ENCODE measurements around the gene MR1. TPM values are rescaled to one million over a fixed set of nuclear protein-coding genes. Genes with fewer than 3 reads are reported as not detected.

Gene MR1
- total and polyA plus RNA-seq, 3 experiments from 2014 or later = 13.8 to 37.7 (median 16.4) TPM

GRCh38 chr1:181083842-181084605 is 50.2 kb downstream of the MR1 start:
- H3K9me3 Mint-ChIP-seq = peaks cover 0 to 3% (median 0%) of the 10 kb centered on the region in 5 donors
- peaks cover 0 to 4% (median 0%) of the 10 kb centered on the region in 3 donors for H3K36me3 Mint-ChIP-seq
- H3K4me3 ChIP-seq (ENCODE audit: low read length) = no peak overlapping the region
- H3K27ac Mint-ChIP-seq = peak overlapping the region in 3 of 8 donors; percentile 3 to 71 (median 36)
- CTCF ChIA-PET = interaction anchor here (0.7 to 5.7 kb wide), 21 partner anchors 9 to 97 kb away, joined by 3 to 98 read pairs (median 4); partner anchors contain the start of gene MR1
- H3K27me3 ChIP-seq (ENCODE audit: insufficient read depth, low read length, poor library complexity, severe bottlenecking) = no peaks in the 10 kb centered on the region
- H3K4me3 Mint-ChIP-seq = no peak overlapping the region
- no peak overlapping the region for H3K27ac ChIP-seq (ENCODE audit: low read depth, low read length)
- H3K4me1 Mint-ChIP-seq = peaks cover 8 to 16% (median 14%) of the 10 kb centered on the region in 3 donors
- peaks cover 7 to 18% of the 10 kb centered on the region in 2 donors for H3K27me3 Mint-ChIP-seq
- DNase-seq = peak; percentile 26 to 74 (median 55)
- no peaks in the 10 kb centered on the region for H3K36me3 ChIP-seq (ENCODE audit: insufficient read depth, low read length)
- POLR2A ChIA-PET = interaction anchor here (0.6 to 0.8 kb wide), 2 partner anchors 9 to 57 kb away, joined by 5 to 6 read pairs; no protein-coding TSS in a partner anchor
- H3K4me1 ChIP-seq (ENCODE audit: insufficient read depth, low read length) = peaks cover 12% of the 10 kb centered on the region
- H3K9me3 ChIP-seq (ENCODE audit: low read length) = no peaks in the 10 kb centered on the region

GRCh38 chr1:181084606-181084969 is 50.8 kb downstream of the MR1 start:
- Histone ChIP-seq H3K36me3 (ENCODE audit: insufficient read depth, low read length) (no peaks in the 10 kb centered on the region), H3K4me1 (ENCODE audit: insufficient read depth, low read length) (peaks cover 12% of the 10 kb centered on the region), H3K4me3 (ENCODE audit: low read length) (no peak overlapping the region), H3K27me3 (ENCODE audit: insufficient read depth, low read length, poor library complexity, severe bottlenecking) (no peaks in the 10 kb centered on the region), H3K9me3 (ENCODE audit: low read length) (no peaks in the 10 kb centered on the region), H3K27ac (ENCODE audit: low read depth, low read length) (no peak overlapping the region)
- peaks cover 3 to 12% of the 10 kb centered on the region in 2 donors for H3K27me3 Mint-ChIP-seq
- H3K4me1 Mint-ChIP-seq = peaks cover 8 to 16% (median 14%) of the 10 kb centered on the region in 3 donors
- ChIA-PET CTCF (interaction anchor here (0.8 to 5.7 kb wide), 17 partner anchors 9 to 96 kb away, joined by 3 to 98 read pairs (median 5); partner anchors contain the start of gene MR1), POLR2A (no interaction called here)
- H3K36me3 Mint-ChIP-seq = peaks cover 0 to 6% (median 0%) of the 10 kb centered on the region in 3 donors
- no peak for DNase-seq
- peak overlapping the region in 2 of 8 donors; percentile 3 to 36 for H3K27ac Mint-ChIP-seq
- no peak overlapping the region for H3K4me3 Mint-ChIP-seq
- H3K9me3 Mint-ChIP-seq = peaks cover 0 to 3% (median 0%) of the 10 kb centered on the region in 5 donors

GRCh38 chr1:181086091-181086490 is 52.3 kb downstream of the MR1 start:
- no peak for DNase-seq
- POLR2A ChIA-PET = interaction anchor here (0.6 to 1.0 kb wide), 2 partner anchors 19 to 132 kb away, joined by 4 read pairs; no protein-coding TSS in a partner anchor
- no peak overlapping the region for H3K4me3 Mint-ChIP-seq
- peaks cover 0 to 20% (median 0%) of the 10 kb centered on the region in 3 donors for H3K36me3 Mint-ChIP-seq
- Histone ChIP-seq H3K4me3 (ENCODE audit: low read length) (no peak overlapping the region), H3K27ac (ENCODE audit: low read depth, low read length) (no peak overlapping the region), H3K4me1 (ENCODE audit: insufficient read depth, low read length) (peaks cover 16% of the 10 kb centered on the region), H3K9me3 (ENCODE audit: low read length) (no peaks in the 10 kb centered on the region), H3K27me3 (ENCODE audit: insufficient read depth, low read length, poor library complexity, severe bottlenecking) (no peaks in the 10 kb centered on the region), H3K36me3 (ENCODE audit: insufficient read depth, low read length) (no peaks in the 10 kb centered on the region)
- CTCF ChIA-PET = interaction anchor here (0.7 to 5.7 kb wide), 6 partner anchors 18 to 83 kb away, joined by 3 to 98 read pairs (median 12); no protein-coding TSS in a partner anchor
- peaks cover 13 to 22% (median 20%) of the 10 kb centered on the region in 3 donors for H3K4me1 Mint-ChIP-seq
- peak overlapping the region in 1 of 8 donors; percentile 29 for H3K27ac Mint-ChIP-seq
- peaks cover 0 to 3% (median 0%) of the 10 kb centered on the region in 5 donors for H3K9me3 Mint-ChIP-seq
- H3K27me3 Mint-ChIP-seq = peaks cover 4 to 6% of the 10 kb centered on the region in 2 donors

- H3K9me3 ChIP-seq (ENCODE audit: low read length) = no peaks in the 10 kb centered on the region
- no peaks in the 10 kb centered on the region for H3K36me3 ChIP-seq (ENCODE audit: insufficient read depth, low read length)
- peak overlapping the region in 1 of 7 donors; percentile 96 for H3K4me3 Mint-ChIP-seq
- POLR2A ChIA-PET = no interaction called here
- H3K4me1 Mint-ChIP-seq = peaks cover 21 to 30% (median 29%) of the 10 kb centered on the region in 3 donors
- peak overlapping the region in 1 of 8 donors; percentile 97 for H3K27ac Mint-ChIP-seq
- H3K4me1 ChIP-seq (ENCODE audit: insufficient read depth, low read length) = peaks cover 24% of the 10 kb centered on the region
- DNase-seq = no peak
- peaks cover 0 to 22% (median 0%) of the 10 kb centered on the region in 3 donors for H3K36me3 Mint-ChIP-seq
- peak overlapping the region; percentile 99 for H3K27ac ChIP-seq (ENCODE audit: low read depth, low read length)
- peaks cover 0 to 3% (median 0%) of the 10 kb centered on the region in 5 donors for H3K9me3 Mint-ChIP-seq
- H3K27me3 Mint-ChIP-seq = peaks cover under 1 to 6% of the 10 kb centered on the region in 2 donors
- no peaks in the 10 kb centered on the region for H3K27me3 ChIP-seq (ENCODE audit: insufficient read depth, low read length, poor library complexity, severe bottlenecking)
- no peak overlapping the region for H3K4me3 ChIP-seq (ENCODE audit: low read length)
- CTCF ChIA-PET = interaction anchor here (1.0 to 5.7 kb wide), 4 partner anchors 17 to 77 kb away, joined by 3 to 98 read pairs (median 31); no protein-coding TSS in a partner anchor
Observed at GRCh38 chr1:181086926-181087325, 53.1 kb downstream of the MR1 start.

GRCh38 chr1:181087400-181087901 is 53.7 kb downstream of the MR1 start:
- no peak overlapping the region for H3K4me3 ChIP-seq (ENCODE audit: low read length)

GRCh38 chr1:181088079-181089016 is 54.6 kb downstream of the MR1 start, which contains the start of gene IER5:
TSS of gene IER5 (plus strand) at chr1:181088700. CDS start at chr1:181088903, 203 bp downstream.
- Histone ChIP-seq H3K9me3 (ENCODE audit: low read length) (no peaks in the 10 kb centered on the region), H3K36me3 (ENCODE audit: insufficient read depth, low read length) (no peaks in the 10 kb centered on the region), H3K4me3 (ENCODE audit: low read length) (peak within 1 kb of the TSS; percentile 88), H3K27ac (ENCODE audit: low read depth, low read length) (peak within 1 kb of the TSS; percentile 99), H3K27me3 (ENCODE audit: insufficient read depth, low read length, poor library complexity, severe bottlenecking) (no peaks in the 10 kb centered on the region), H3K4me1 (ENCODE audit: insufficient read depth, low read length) (peaks cover 27% of the 10 kb centered on the region)
- Mint-ChIP-seq H3K27ac (peak within 1 kb of the TSS; percentile 98 to 100 (median 99)), H3K27me3 (peaks cover 0 to 6% of the 10 kb centered on the region in 2 donors), H3K4me1 (peaks cover 32 to 45% (median 43%) of the 10 kb centered on the region in 3 donors), H3K36me3 (peaks cover 0 to 32% (median 0%) of the 10 kb centered on the region in 3 donors), H3K4me3 (peak within 1 kb of the TSS; percentile 96 to 100 (median 99)), H3K9me3 (peaks cover 0 to 3% (median 0%) of the 10 kb centered on the region in 5 donors)
- POLR2A ChIA-PET = interaction anchor here (0.7 to 5.5 kb wide), 12 partner anchors 12 to 586 kb away, joined by 3 to 111 read pairs (median 4); partner anchors contain the start of genes ACBD6, MR1, STX6 and XPR1
- CTCF ChIA-PET = interaction anchor here (0.7 to 5.7 kb wide), 4 partner anchors 17 to 76 kb away, joined by 3 to 70 read pairs (median 40); no protein-coding TSS in a partner anchor
- peak; percentile 89 to 98 (median 93) for DNase-seq

More at GRCh38 chr1:181087400-181087901, 53.7 kb downstream of the MR1 start:
- Histone ChIP-seq H3K27me3 (ENCODE audit: insufficient read depth, low read length, poor library complexity, severe bottlenecking) (no peaks in the 10 kb centered on the region), H3K9me3 (ENCODE audit: low read length) (no peaks in the 10 kb centered on the region), H3K36me3 (ENCODE audit: insufficient read depth, low read length) (no peaks in the 10 kb centered on the region), H3K27ac (ENCODE audit: low read depth, low read length) (peak overlapping the region; percentile 99), H3K4me1 (ENCODE audit: insufficient read depth, low read length) (peaks cover 27% of the 10 kb centered on the region)
- Mint-ChIP-seq H3K27ac (peak overlapping the region in 2 of 8 donors; percentile 46 to 97), H3K36me3 (peaks cover 0 to 25% (median 0%) of the 10 kb centered on the region in 3 donors), H3K27me3 (peaks cover 0 to 6% of the 10 kb centered on the region in 2 donors), H3K9me3 (peaks cover 0 to 3% (median 0%) of the 10 kb centered on the region in 5 donors), H3K4me1 (peaks cover 24 to 36% (median 34%) of the 10 kb centered on the region in 3 donors), H3K4me3 (peak overlapping the region in 5 of 7 donors; percentile 8 to 100 (median 96))
- DNase-seq = no peak
- ChIA-PET CTCF (interaction anchor here (4.0 to 5.7 kb wide), 3 partner anchors 17 to 77 kb away, joined by 20 to 70 read pairs (median 42); no protein-coding TSS in a partner anchor), POLR2A (interaction anchor here (5.5 kb wide), 1 partner anchor 18 kb away, joined by 111 read pairs; no protein-coding TSS in a partner anchor)

All from CD8-positive, alpha-beta memory T cell (primary cell).